GM18870 (cell line): ENCODE data around the gene RAC3.

Experiments used
- ATAC-seq: cut with Tn5 transposase; IDR thresholded peaks from one replicate; pipeline ENCODE4 v1.9.1; 2021; ENCODE audit warnings: moderate library complexity; ENCODE audit not compliant: unreplicated experiment

RAC3 gene

DNA sequence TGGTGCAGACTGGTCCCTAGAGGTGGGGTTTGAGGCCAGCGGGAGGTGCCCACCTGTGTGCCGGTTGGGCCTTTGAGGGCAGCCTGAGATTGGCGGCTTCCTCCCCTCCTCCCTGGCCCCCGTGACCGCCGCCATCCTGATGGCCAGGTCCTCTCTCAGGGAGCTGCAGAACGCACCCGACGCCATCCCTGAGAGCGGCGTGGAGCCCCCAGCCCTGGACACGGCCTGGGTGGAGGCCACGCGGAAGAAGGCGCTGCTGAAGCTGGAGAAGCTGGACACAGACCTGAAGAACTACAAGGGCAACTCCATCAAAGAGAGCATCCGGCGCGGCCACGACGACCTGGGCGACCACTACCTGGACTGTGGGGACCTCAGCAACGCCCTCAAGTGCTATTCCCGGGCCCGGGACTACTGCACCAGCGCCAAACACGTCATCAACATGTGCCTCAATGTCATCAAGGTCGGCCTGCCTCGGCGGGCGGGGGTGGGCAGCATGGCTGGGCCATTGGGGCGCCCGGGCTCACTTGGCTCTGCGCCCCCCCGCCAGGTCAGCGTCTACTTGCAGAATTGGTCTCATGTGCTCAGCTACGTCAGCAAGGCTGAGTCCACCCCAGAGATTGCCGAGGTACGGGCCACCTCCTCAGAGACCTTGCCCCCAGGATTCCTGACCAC lies 23.0 kb downstream of the RAC3 start:
- no peak for ATAC-seq

DNA sequence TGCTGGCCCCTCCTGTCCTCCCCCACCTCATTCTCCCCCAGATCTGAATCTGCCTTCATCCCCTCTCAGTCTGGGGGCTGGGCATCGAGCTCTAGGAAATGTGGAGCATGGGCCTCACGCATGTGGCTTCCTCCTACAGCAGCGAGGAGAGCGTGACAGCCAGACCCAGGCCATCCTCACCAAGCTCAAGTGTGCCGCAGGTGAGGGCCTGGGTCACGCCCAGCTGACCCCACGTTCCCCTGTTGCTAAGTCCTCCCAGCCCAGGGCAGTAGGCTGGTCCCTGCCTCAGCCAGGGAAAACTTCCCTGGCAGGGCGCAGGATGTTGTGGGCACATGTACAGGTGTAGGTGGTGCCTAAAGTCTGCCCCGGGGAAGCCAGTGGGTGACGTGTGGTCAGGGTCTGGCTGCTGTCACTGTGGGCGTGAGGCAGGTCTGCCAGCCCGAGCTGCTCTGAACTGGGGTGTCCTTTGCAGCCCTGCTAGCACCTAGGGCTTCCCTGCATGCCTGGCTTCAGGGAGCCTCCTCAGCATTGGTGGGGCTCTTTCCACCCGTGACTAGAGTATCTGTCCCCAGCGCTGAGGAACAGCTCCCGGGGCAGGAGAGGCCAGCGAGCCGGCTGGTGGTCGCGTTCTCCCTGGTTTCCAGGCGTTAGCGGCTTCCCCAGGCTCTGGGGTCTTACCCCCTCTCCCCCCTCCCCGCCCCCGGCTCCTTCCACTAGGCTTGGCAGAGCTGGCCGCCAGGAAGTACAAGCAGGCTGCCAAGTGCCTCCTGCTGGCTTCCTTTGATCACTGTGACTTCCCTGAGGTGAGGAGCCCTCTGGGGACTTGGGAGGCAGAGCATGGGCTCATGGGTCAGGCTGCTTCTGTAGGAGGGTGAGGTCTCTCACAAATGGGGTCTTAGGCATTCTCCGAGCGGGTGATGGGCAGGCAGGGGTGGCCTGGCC lies 23.8 kb downstream of the RAC3 start:
- ATAC-seq: no peak

DNA sequence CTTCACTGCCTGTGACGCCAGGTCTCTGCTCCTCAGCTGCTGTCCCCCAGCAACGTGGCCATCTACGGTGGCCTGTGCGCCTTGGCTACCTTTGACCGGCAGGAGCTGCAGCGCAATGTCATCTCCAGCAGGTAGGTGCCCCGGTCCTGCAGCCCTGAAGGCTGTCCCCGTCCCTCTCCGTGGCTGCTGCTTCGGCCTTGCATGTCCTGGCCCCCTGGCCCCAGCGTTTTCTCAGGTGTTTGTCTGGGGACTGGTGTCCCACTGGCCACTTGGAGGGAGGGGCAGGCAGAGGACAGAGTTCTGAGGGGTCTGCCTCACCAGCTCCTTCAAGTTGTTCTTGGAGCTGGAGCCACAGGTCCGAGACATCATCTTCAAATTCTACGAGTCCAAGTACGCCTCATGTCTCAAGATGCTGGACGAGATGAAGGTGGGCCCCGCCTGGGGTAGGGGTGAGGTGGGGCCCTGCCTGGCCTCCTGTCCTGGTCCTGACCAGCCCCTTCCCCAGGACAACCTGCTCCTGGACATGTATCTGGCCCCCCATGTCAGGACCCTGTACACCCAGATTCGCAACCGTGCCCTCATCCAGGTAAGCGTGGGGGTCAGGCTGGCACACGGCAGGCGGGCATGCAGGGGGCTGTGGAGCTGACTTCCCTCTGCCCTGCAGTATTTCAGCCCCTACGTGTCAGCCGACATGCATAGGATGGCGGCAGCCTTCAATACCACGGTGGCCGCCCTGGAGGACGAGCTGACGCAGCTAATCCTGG lies 24.7 kb downstream of the RAC3 start:
- ATAC-seq: no peak

DNA sequence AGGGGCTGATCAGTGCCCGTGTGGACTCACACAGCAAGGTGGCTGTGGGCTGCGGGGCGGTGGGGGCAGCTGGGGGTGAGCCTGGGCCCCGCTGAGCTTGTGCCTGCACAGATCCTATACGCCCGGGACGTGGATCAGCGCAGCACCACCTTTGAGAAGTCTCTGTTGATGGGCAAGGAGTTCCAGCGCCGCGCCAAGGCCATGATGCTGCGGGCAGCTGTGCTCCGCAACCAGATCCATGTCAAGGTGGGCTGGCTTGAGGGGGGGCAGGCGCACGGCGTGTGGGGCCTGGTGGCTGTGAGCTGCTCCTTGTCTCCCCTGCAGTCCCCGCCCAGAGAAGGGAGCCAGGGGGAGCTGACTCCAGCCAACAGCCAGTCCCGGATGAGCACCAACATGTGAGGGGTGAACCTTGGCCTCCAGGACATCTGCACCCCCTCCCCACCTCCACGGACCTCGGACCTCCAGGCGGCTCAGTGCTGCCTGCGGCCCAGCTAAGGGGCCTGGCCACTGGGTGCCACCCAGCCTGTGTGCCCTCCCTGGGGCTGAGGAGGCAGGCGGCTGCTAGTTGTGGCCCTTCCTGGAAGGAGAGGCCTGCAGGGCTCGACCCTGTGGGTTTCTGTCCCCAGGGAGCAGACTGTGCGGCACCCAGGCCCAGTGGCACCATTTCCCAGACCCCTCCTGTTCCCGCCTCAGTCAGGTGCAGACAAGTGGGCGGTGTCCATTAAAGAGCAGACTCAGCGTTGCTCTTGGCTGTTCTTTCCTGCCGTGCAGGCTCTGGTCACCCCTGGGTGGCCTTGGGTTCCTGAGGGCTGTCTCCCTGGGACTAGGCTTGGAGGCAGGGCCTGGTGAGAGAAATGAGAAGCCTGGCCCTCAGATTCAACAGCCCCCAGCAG lies 25.5 kb downstream of the RAC3 start:
- no peak for ATAC-seq

DNA sequence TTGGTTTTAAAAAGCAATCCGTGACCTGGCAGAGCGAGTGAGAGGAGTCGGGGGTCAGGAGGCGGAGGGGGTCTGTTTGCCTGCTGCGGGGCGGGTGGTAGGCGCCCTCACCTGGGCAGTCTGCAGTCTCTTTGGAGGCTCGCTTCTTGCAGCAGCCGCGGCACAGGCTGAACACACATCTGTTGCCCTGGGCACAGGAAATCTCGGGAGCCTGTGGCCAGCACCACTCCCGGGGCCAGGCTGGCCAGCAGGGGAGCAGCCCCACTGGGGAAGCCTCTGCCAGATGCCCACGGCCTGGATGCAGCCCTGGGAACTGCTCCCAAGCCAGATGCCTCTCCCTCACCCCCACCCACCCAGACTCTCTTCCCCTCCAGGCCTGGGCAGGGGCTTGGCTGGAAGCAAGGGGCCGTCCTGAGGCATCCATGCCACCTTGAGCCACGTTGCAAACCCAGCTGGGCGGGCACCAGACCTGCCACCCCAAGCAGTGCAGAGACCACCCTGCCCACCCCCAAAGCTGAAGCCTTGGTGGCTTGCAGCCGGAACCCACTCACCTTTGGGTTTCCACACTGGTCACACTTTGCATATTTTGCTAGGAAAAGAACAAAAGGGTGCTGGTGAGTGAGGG lies 26.9 kb downstream of the RAC3 start:
- ATAC-seq: no peak

DNA sequence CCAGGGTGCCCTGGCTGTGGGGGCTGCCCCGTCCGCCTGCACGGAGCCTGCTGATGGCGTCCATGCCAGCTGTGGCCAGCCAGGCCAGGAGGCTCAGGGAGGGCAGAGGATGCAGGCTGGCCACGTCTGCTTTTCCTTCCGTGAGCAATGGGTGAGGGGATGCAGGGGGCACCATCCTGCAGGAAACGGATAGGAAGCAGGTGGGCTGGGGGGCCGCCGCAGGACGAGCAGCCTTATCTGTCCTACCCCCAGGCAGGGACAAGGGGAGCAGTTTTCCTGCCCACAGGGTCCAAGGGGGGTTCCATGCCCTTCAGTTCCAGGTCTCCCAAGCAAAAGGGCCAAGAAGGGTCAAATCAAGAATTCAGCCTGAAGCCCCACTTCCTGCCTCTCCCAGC lies 27.4 kb downstream of the RAC3 start:
- no peak for ATAC-seq

DNA sequence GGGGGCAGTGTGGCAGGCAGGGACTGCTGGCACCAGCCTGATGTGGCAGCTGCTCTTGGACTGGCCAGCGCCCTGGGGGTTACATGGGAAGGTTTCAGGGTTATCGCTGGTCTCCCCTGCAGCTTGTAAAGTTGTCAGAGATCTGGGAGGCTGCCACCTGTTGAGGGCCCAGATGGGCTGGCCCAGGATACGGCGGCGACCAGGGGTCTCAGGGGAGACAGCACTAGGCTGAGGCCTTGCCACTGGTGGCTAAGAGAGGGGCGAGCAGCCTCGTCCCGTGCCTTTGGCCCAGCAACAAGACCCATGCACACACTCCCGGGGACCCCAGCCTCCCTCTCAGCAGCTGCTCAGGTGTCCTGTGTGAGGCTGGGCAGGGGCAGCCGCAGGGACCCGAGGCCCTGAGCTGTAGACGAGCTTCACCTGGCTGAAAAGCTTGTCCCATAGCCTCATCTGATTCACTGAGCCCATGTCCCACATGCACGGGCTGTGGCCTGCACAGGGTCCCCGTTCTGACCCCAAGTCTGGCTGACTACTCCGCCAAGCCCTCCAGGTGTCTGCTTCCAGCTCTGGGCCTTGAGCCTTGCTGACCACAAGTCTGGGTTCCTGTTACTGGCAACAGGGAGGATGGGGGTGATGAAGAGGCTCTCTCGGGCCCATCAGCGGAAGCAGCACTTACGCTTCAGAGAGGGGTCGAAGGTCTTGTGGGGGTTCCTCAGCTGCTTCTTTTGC lies 28.0 kb downstream of the RAC3 start:
- no peak for ATAC-seq

DNA sequence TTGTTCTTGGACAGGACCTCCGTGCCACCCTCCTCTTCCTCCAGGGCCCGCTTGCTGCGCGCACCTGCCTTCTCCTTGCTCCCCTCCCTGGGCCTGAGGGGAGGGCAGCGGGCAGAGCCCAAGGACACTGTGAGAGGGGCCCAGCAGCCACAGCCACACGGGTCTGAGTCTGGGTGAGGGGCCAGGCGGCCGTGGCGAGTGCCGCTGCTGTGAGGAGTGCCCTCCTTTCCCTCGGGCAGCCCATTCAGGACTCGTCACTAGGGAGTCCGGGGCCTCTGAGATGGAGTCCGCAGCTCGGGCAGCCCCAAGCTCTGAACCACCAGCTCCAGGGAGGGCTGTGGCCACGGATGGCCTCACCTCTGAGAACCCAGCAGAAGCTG lies 28.5 kb downstream of the RAC3 start:
- no peak for ATAC-seq

DNA sequence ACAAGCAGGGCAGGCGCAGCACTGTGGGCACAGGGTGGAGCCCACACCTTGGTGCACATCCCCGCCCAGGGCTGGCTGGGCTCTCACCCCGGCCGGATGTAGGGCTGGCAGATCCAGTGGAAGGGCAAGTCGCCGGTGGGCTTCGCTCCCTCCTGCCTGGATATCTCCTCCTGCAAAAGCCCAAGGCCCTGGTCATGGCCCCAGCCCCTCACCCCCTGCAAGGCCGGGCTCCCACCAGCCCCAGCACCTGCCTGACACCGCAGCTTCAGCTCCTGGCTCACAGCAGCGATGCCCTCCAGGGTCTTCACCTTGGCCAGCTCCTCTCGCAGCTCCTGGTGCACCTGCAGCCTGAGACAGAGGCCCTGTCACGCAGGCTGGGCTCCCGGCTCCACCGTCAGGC lies 29.1 kb downstream of the RAC3 start:
- no peak for ATAC-seq

DNA sequence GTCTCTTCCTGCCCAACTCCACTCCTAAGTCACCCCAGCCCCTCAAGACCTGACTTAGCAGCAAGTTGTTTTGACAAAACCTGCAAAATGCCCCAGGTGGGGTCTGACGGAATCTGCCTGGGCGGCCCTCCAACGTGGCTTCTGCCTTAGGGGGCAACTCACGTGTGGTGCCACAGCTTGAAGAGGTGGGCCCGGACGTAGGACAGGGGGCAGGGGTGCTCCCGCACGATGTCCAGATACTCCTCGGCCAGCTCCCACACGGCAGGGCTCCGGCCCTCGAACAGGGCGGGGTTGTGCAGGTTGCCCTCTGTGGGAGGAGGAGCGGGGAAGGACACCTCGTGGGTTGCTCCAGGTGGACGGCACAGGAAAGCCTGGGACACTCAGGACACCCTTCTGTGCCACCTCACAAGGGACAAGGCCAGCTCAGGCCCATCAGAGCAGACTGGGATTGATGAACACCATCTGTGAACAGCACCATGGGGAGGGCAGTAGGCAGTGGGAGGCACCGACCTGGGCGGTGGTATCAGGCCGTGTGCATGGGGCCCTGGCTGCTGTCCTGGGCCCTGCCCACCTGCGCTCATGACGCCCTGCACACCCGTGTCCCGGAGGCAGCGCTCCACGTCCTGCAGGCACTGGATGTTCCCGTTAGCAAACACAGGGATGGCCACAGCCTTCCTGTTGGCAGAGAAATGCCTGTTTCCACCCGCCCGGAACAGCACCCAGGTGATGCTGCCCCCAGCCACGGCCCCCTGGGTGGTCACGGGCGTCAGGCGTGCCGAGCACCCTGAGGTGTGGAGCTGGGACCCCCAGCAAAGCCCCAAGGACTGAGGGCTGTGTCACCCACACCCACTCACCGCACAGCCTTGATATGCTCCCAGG lies 29.8 kb downstream of the RAC3 start:
- no peak for ATAC-seq

DNA sequence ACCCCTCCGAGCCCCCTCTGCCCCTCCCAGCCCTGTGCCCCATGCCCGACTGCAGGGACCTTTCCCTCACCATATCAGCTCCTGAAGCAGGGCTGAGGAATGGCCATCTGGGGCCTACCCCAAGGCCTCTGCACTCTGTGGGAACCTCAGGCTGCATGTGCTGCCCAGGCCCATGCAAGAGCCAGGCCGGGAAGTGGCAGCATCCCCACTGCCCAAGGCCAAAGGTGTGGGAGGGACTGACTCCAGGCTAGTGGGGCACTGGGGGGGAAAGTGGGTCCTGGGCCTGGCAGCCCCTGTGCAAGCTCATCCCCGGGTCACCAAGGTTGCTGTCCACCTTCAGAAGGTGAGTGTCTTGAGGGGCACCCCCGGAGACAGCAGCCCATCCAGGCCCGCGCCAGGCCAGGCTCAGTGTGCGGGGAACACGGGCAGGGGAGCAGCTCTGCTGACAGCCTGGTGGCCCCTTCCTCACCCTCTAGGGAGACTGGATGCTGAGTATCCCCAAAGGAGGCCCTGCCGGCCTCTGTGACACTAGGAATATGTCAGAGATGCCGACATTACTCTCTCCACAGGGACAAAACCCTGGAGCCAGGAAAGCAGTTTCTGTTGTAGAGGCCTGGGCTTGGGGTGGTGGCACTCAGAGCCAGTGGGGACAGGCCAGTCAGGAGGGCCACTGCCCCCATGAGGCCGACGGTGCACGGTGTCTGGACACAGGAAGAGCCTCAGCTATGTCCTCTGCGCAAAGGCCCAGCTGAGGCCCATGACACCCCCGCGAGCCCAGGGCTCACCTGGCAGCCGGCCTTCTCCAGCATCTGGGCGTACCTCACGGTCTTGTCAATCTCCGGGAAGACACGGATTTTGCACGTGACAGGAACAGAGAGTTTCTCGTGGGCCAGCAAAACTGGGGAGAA lies 30.9 kb downstream of the RAC3 start:
- no peak for ATAC-seq

DNA sequence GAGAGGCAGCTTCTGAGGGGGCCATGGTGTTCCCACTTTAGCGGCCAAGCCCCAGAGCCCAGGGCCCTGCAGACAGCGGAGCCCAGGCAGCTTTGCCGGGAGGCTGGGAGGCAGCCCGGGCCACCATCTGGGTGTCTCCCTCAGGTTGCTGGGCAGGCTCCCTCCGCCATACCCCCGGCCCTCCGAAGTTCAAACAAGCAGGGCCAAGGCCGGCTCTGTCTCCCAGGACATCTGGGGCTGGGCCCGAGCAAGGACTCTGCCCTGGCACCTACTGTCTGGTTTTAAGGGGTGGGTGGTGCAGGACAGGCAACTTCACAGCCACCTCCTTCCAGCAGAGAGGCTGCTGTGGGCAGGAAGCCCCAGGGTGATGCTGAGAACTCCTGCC lies 31.5 kb downstream of the RAC3 start:
- no peak for ATAC-seq

DNA sequence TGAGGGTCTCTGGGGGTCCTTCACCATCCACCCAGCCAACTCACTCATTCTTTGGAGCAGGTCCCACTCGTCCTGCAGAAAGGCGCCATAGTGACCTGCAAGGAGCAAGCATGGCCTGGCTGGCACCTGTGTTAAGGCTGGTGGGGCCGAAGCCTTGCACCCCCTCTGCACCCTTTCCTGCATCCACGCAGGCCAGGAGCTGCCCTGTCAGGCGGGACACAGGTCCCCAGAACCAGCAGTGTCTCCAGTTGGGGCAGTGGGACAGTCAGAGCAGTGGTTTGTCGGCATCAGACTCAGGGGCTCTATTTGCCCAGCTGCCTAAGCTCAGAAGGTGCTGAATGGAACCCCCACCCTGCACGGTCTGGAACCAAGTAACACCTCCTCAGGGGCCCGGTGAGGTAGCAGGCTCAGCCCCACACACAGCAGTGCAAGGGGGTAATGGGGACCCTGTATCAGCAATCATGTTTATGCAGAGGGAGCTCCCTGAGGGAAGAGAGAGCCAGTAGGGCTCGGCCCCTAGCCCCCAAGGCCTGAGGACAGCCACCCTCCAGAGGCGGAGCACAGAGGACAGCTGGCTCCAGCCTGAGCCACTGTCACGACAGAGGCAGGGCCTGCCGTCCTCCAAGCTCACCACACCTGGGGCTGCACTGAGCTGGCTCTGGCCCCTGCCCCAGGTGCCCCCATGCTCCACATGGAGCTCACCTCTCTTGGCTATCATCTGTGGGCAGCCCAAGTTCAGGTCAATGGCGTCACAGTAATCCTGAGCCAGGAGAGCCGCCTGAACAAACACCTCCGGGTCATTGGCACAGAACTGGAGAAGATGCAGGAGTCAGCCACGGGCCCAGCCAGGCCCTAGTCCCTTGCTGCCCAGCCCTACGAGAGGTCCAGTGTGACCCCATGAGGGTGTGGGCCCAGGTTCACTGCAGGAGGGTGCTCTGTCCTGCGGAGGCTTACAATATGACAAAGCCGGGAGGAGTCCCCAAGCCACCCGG lies 32.2 kb downstream of the RAC3 start:
- ATAC-seq: no peak

DNA sequence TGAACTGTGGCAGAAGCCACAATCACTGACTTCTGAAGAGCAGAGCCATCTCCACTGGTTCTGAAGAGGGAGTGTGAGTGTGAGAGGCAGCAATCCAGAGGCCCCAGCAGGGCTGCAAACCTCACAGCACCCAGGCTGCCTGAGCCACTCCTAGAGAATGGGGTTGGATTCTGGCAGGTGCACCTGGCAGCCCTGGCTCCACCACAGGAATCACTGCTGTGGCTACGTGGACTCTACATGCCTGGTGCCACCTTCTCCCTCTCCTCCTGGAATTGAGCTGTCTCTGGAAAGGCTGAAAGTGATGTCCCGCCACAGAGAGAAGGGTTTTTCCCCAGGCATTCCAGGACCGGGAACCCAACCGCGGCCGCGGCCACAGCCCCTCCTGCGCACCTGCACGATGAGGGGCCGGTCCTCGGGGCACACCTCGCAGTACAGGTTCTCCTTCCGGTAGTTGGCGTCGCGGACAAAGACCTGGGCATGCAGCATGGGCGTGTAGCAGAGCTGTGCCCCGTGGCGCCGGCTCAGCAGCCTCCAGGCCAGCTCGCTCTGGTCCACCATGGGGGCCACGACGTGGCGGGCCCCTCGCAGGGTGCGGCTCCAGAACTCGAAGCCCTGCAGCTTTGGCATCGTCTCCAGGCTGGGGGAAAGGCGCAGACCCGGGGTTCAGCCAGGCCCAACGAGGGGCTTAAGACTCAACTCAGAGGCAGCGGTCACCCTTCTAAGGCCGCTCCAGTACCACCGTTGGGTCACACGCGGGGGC lies 33.1 kb downstream of the RAC3 start:
- no peak for ATAC-seq

DNA sequence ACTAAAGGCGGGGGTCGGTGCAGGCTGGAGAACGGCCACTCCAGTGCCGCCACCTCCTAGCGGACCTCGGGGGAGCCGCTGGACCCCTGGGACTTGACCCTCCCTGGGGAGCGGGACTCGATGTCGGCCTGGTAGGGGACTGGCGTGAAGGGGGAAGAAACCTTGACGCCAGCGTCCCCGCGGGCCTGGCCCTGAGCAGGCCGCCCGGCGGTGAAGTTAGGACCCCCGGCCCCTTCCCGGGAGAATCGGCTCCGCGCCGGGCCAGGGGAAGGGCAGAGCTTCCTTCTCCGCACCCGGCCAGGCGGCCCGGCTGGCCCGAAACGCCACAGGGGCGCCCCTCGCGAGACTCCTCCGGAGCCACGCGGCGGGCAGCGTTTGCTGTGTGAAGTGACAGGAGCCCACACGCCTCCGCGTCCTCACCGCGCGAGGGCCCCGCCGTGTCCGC lies 33.7 kb downstream of the RAC3 start:
- no peak for ATAC-seq
